K562 (cell line): Measurements from ENCODE around the gene LPIN1. TPM values are rescaled to one million over a fixed set of nuclear protein-coding genes. Genes with fewer than 3 reads are reported as not detected.
A peak's percentile ranks its signal among the peaks of the same experiment; 100 is the strongest.

Experiments
- ATAC-seq: fragments of 200-7000 bp; cut with Tn5 transposase; 3 replicates; pipeline ENCODE4 v1.9.1; 2020; ENCODE audit warnings: moderate library complexity
- BruUV-seq: library from RNA; stranded (reverse); fragments of 400-500 nt; replicated peaks from 2 replicates; lab custom pipeline; 2021; lab: Mats Ljungman, UMichigan
- CTCF ChIA-PET: fragments of 300-600 bp; formaldehyde crosslinking; extraction: SDS; loops from one replicate; lab custom pipeline; 2021; ENCODE audit warnings: low intra/inter-chr PET ratio; lab: Yijun Ruan, JAX
- POLR2A ChIA-PET: fragments of 300-600, 350-650 bp; sonication (Branson Sonifier 250); formaldehyde crosslinking; extraction: SDS; loops from one replicate; lab custom pipeline; 2021; ENCODE audit warnings: antibody characterized with exemption, inconsistent platforms; lab: Yijun Ruan, JAX
- DNase-seq, 4 experiments: peaks; one replicate each; pipeline versions ENCODE4 v3.0.0 to v3.0.0-alpha.2; 2011 to 2018; ENCODE audit warnings: low spot score in 3 of 4, mixed read lengths in 3 of 4; ENCODE audit errors: extremely low read depth in 1 of 4
- FAIRE-seq: peaks from 2 replicates; lab custom pipeline; 2011; peaks lifted over from hg19 to GRCh38; lab: Jason Lieb, UNC
- H2AFZ ChIP-seq: 2 replicates; pipeline ENCODE4 v1.6.0; 2011; ENCODE audit warnings: low read depth, low read length, control low read depth, inconsistent platforms
- H3K27ac ChIP-seq: fragments of 200-600 bp; 3 replicates; pipeline ENCODE4 v1.8.0; 2011; ENCODE audit warnings: low read depth, mild to moderate bottlenecking, control low read depth, inconsistent platforms, low read length, moderate library complexity, mixed read lengths; ENCODE audit errors: extremely low read depth
- H3K27me3 ChIP-seq, 2 experiments: fragments of 300-600 bp in 1 of 2; 2 replicates in 1 of 2; 3 replicates in 1 of 2; pipeline versions ENCODE4 v1.6.0 to v1.8.0; 2011; ENCODE audit warnings: inconsistent platforms in 2 of 2, low read length in 2 of 2, mild to moderate bottlenecking in 1 of 2, mixed read lengths in 1 of 2, moderate library complexity in 1 of 2; ENCODE audit not compliant: control insufficient read depth in 2 of 2, insufficient read depth in 2 of 2
- H3K36me3 ChIP-seq: fragments of 300-600 bp; 3 replicates; pipeline ENCODE4 v1.8.0; 2011; ENCODE audit warnings: mild to moderate bottlenecking, low read length, inconsistent platforms; ENCODE audit not compliant: control insufficient read depth, insufficient read depth
- H3K4me1 ChIP-seq, 2 experiments: fragments of 200-600 bp in 1 of 2; replicated peaks in 1 of 2; 2 replicates in 1 of 2; 3 replicates in 1 of 2; pipeline versions ENCODE4 v1.5.1 to v1.8.0; 2011; ENCODE audit warnings: inconsistent platforms in 2 of 2, low read length in 2 of 2, mild to moderate bottlenecking in 1 of 2, mixed read lengths in 1 of 2, moderate library complexity in 1 of 2; ENCODE audit not compliant: control insufficient read depth in 2 of 2, insufficient read depth in 2 of 2
- H3K4me2 ChIP-seq: 2 replicates; pipeline ENCODE4 v1.6.1; 2011; ENCODE audit warnings: low read length, control low read depth, inconsistent platforms, mixed read lengths; ENCODE audit not compliant: insufficient read depth
- H3K4me3 ChIP-seq: fragments of 200-600 bp; sonication (generic), shearing (Covaris generic); 2 replicates; pipeline ENCODE4 v1.5.1; 2016; ENCODE audit warnings: control low read depth, inconsistent platforms
- H3K79me2 ChIP-seq: fragments of 200-600 bp; 3 replicates; pipeline ENCODE4 v1.8.0; 2011; ENCODE audit warnings: low read length, inconsistent platforms; ENCODE audit not compliant: control insufficient read depth, insufficient read depth
- H3K9ac ChIP-seq, 2 experiments: 2 replicates each; pipeline versions ENCODE4 v1.6.0 to v1.6.1; 2011; ENCODE audit warnings: low read depth in 2 of 2, low read length in 2 of 2, control low read depth in 1 of 2, inconsistent platforms in 1 of 2, mild to moderate bottlenecking in 1 of 2, mixed read lengths in 1 of 2; ENCODE audit not compliant: insufficient read depth in 1 of 2
- H3K9me1 ChIP-seq: one replicate; pipeline ENCODE4 v1.6.0; 2011; ENCODE audit warnings: inconsistent platforms, mild to moderate bottlenecking, low read length, moderate library complexity; ENCODE audit not compliant: control insufficient read depth, insufficient read depth
- H3K9me3 ChIP-seq: replicated peaks from 2 replicates; pipeline ENCODE4 v1.5.1; 2011; ENCODE audit warnings: low read depth, low read length, inconsistent platforms; ENCODE audit not compliant: control insufficient read depth, insufficient read depth
- H4K20me1 ChIP-seq: replicated peaks from 2 replicates; pipeline ENCODE4 v1.6.1; 2011; ENCODE audit warnings: low read length, inconsistent platforms, mixed read lengths; ENCODE audit not compliant: control insufficient read depth, insufficient read depth
- CBFA2T3 ChIP-seq: fragments of 450-650 bp; IDR thresholded peaks from 2 replicates; pipeline ENCODE4 v1.6.1; 2017
- CHD2 ChIP-seq: IDR thresholded peaks from 2 replicates; pipeline ENCODE4 v1.6.1; 2011; ENCODE audit warnings: low read depth, low read length
- EGR1 ChIP-seq: fragments of 450-650 bp; conservative IDR thresholded peaks from 2 replicates; pipeline ENCODE4 v1.6.1; 2017; ENCODE audit warnings: mild to moderate bottlenecking
- JUND ChIP-seq, 2 experiments: IDR thresholded peaks; 2 replicates in 1 of 2; 3 replicates in 1 of 2; pipeline ENCODE4 v1.6.1; 2011; ENCODE audit warnings: borderline replicate concordance in 2 of 2, low read depth in 2 of 2, low read length in 2 of 2, improper control_type of control experiment in 1 of 2, missing biosample characterization in 1 of 2, missing genetic modification characterization in 1 of 2, missing genetic modification reagents in 1 of 2
- L3MBTL2 ChIP-seq: fragments of 450-650 bp; IDR thresholded peaks from 2 replicates; pipeline ENCODE4 v1.6.1; 2016; ENCODE audit warnings: mild to moderate bottlenecking, moderate library complexity
- MTA2 ChIP-seq: fragments of 450-650 bp; IDR thresholded peaks from 2 replicates; pipeline ENCODE4 v1.6.1; 2016; ENCODE audit warnings: low read depth
- RFX5 ChIP-seq: IDR thresholded peaks from 2 replicates; pipeline ENCODE4 v1.6.1; 2011; ENCODE audit warnings: low read depth, mild to moderate bottlenecking, improper control_type of control experiment, low read length
- SMAD3 ChIP-seq: fragments of 450-650 bp; formaldehyde crosslinking; conservative IDR thresholded peaks from 2 replicates; pipeline ENCODE4 v1.4.0; 2020; ENCODE audit warnings: mild to moderate bottlenecking
- SRSF3 ChIP-seq: fragments of 200-400 bp; formaldehyde crosslinking; IDR thresholded peaks from 2 replicates; pipeline ENCODE4 v1.6.1; 2016; ENCODE audit warnings: mild to moderate bottlenecking, low read length, moderate library complexity; ENCODE audit not compliant: insufficient read depth
- TRIM24 ChIP-seq, 2 experiments: fragments of 450-650 bp; IDR thresholded peaks; 2 replicates each; pipeline ENCODE4 v1.6.1; 2016
- TRIM28 ChIP-seq: fragments of 450-650 bp; IDR thresholded peaks from 2 replicates; pipeline ENCODE4 v1.6.1; 2017
- ZNF316 ChIP-seq: fragments of 450-650 bp; IDR thresholded peaks from 2 replicates; pipeline ENCODE4 v1.6.1; 2016
- ZNF408 ChIP-seq: fragments of 250-450 bp; sonication (Bioruptor Pico); IDR thresholded peaks from 2 replicates; pipeline ENCODE4 v1.4.0; 2020; ENCODE audit warnings: low read depth, mild to moderate bottlenecking, moderate library complexity
- WGBS: fragments of 100-300 bp; shearing (Covaris generic); methylation state at CpG from one replicate; pipeline ENCODE4 v1.1.6; 2016; ENCODE audit warnings: low coverage, mixed read lengths; ENCODE audit not compliant: insufficient coverage; ENCODE audit errors: missing lambda C conversion rate; 5-methylcytosine and 5-hydroxymethylcytosine counted together
- in situ Hi-C: fragments of 300-500 bp; cut with MboI; formaldehyde crosslinking; loops from 4 replicates; pipeline ENCODE4 v1.15.0; 2018; ENCODE audit warnings: inconsistent platforms, mixed read lengths
- intact Hi-C: fragments of 100-400 bp; cut with micrococcal nuclease; formaldehyde crosslinking; loops from 2 replicates; pipeline ENCODE4 v1.14.2; 2022
- polyA plus RNA-seq, 8 experiments: library from polyadenylated mRNA; depleted of rRNA in 4 of 8; stranded (reverse) in 5 of 8; unstranded in 3 of 8; fragments of >200 nt; fragmentation: Nextera tagmentation in 2 of 8; fragmentation: Illumina TruSeq in 1 of 8; extraction: Ambion mirVana in 2 of 8; extraction: Trizol in 1 of 8; gene quantifications; 2 replicates each; pipeline versions ENCODE4 v1.2.1 to v1.2.3, GENCODE V29; 2011 to 2014; ENCODE audit warnings: inconsistent platforms in 1 of 8, missing spikeins in 1 of 8
- total RNA-seq, 7 experiments: library from RNA; depleted of rRNA in 6 of 7; stranded (reverse); fragments of >200 nt in 6 of 7; fragmentation: Illumina TruSeq in 2 of 7; extraction: Trizol in 2 of 7; gene quantifications; 2 replicates each; pipeline versions ENCODE4 v1.2.1 to v1.2.3, GENCODE V29; 2011 to 2021; ENCODE audit warnings: low replicate concordance in 1 of 7
- TF ChIP-seq, protein P1 (sequence below), 2 experiments: fragments of 450-650 bp; IDR thresholded peaks; 2 replicates each; pipeline ENCODE4 v1.6.1; 2016
- TF ChIP-seq, protein P2 (sequence below): sonication (generic); formaldehyde crosslinking; IDR thresholded peaks from 2 replicates; pipeline ENCODE4 v1.9.0; 2022; ENCODE audit warnings: mild to moderate bottlenecking, missing genetic modification reagents
- TF ChIP-seq, protein P3 (sequence below): fragments of 200-800 bp; sonication (Bioruptor generic); IDR thresholded peaks from 2 replicates; pipeline ENCODE4 v1.6.1; 2017; ENCODE audit warnings: missing genetic modification characterization, missing compliant biosample characterization
- TF ChIP-seq, protein P4 (sequence below): fragments of 450-650 bp; IDR thresholded peaks from 2 replicates; pipeline ENCODE4 v1.6.1; 2014; ENCODE audit warnings: low read depth, mild to moderate bottlenecking, moderate library complexity, borderline replicate concordance

LPIN1 gene
- total and polyA plus RNA-seq, 9 of the 15 experiments (the other 6 are each of a cell fraction or from before 2014, with no cell fraction given), result 9.2 to 84.0 (median 27.8) TPM

DNA sequence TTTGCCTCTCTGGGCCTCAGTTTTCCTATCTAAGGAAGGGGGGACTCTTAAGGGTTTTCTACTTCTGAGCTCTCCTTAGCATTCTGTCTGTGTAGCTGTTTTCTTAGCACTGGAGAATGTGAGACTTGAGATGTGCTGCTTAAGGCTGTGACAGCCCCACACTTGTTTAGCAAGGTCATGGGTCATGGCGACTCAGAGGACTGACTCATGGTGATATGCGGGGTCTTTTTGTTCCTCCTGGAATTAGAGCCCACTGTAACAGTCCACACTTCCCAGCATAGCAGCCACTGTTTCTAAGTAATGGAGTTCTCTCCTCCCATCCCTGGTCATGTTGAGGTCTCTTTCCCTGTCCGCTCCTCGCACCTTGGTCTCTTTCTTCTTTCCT is 4.1 kb upstream of the LPIN1 start (continued):
- no peak for TF ChIP-seq MTA2
- TF ChIP-seq JUND (IDR thresholded peaks at IDR 0.05; ENCODE audit: borderline replicate concordance, low read depth, low read length), result no peak
- 0 out of 3 replicates have a peak, but pooled peaks have one; percentile 20 for TF ChIP-seq JUND (tag; IDR thresholded peaks at IDR 0.05; ENCODE audit: borderline replicate concordance, low read depth, low read length)
- no peak for TF ChIP-seq ZNF408 (CRISPR knock-in tag)

DNA sequence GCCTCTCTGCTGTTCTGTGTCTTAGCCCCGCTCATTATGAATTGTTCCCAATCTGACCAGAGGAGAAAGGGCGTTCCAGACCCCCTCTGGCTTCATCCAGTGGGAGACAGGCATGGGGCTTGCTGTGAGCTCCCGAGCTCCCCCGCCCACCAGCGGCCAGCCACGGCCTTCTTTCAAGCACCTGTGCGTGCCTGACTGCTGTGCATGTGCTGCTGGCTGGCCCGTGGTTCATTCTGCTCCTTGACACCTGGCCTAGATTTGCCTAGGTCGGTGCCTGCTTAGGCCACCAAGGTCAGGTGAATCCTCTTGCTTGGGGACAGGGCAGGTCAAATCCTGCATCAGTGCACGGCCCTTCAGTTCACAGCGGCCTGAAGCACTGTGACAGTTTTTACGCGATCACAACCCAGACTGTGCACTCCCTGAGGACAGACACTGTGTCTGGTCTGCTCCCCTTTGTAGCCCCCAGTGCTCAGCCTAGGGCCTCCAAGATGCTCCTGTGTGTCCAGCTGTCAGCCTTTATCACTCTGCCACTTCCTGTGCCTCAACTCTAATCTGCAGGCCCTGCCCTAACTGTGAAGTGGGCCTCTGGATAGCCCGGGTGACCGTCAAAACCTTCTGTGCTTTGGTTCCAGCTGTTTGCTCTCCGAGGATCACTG is 3.6 kb upstream of the LPIN1 start:
- H3K4me3 ChIP-seq, result no peak overlapping the region
- H3K4me2 ChIP-seq, result peak overlapping the region; percentile 87
- no peaks in the 10 kb centered on the region for H3K9me1 ChIP-seq
- H3K27me3 ChIP-seq, result no peaks in the 10 kb centered on the region
- peak overlapping the region; percentile 53 for H3K27ac ChIP-seq
- H3K9ac ChIP-seq, result peak overlapping the region; percentile 37 to 69; a peak in 3 of 4 replicates
- ATAC-seq (no peak), FAIRE-seq (no peak), DNase-seq (peak in 2 of 4 experiments; percentile 33 to 52)
- ChIA-PET CTCF (no interaction called here), POLR2A (interaction anchor here (0.7 to 1.1 kb wide), 2 partner anchors 18 to 39 kb away, joined by 3 read pairs; no protein-coding TSS in a partner anchor)
- BruUV-seq, result no TSS peak
- H2AFZ ChIP-seq, result peak overlapping the region; percentile 88
- peaks cover 13% of the 10 kb centered on the region for H3K79me2 ChIP-seq
- H3K36me3 ChIP-seq, result no peaks in the 10 kb centered on the region; the same call in 2 of the 3 replicates
- H3K9me3 ChIP-seq, result peaks cover 5% of the 10 kb centered on the region; the same call in 1 of the 2 replicates
- no peaks in the 10 kb centered on the region; the same call in 1 of the 2 replicates for H4K20me1 ChIP-seq
- 55% methylated on average over 15 of the region's 16 CpGs for WGBS
- intact Hi-C loops (no loop called here), in situ Hi-C loops (no loop called here)
- peaks cover 47 to 57% of the 10 kb centered on the region in 2 experiments; a peak in 4 of 5 replicates for H3K4me1 ChIP-seq
- TF ChIP-seq, protein P1, sequence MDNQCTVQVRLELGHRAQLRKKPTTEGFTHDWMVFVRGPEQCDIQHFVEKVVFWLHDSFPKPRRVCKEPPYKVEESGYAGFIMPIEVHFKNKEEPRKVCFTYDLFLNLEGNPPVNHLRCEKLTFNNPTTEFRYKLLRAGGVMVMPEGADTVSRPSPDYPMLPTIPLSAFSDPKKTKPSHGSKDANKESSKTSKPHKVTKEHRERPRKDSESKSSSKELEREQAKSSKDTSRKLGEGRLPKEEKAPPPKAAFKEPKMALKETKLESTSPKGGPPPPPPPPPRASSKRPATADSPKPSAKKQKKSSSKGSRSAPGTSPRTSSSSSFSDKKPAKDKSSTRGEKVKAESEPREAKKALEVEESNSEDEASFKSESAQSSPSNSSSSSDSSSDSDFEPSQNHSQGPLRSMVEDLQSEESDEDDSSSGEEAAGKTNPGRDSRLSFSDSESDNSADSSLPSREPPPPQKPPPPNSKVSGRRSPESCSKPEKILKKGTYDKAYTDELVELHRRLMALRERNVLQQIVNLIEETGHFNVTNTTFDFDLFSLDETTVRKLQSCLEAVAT (IDR thresholded peaks at IDR 0.05), result 0 out of 4 replicates have a peak, but pooled peaks of 1 of the 2 experiments have one; percentile 11
- TF ChIP-seq L3MBTL2 (peak; percentile 64), TRIM24 (IDR thresholded peaks at IDR 0.05) (peak; percentile 8 to 54; a peak in 1 of 4 replicates), SRSF3 (no peak), TRIM28 (peak; percentile 67; the same call in 1 of the 2 replicates), SMAD3 (CRISPR knock-in tag) (no peak), CBFA2T3 (peak; percentile 53), EGR1 (0 out of 2 replicates have a peak, but pooled peaks have one; percentile 13), ZNF316 (peak; percentile 81), RFX5 (no peak), CHD2 (no peak)
- TF ChIP-seq, protein P2, sequence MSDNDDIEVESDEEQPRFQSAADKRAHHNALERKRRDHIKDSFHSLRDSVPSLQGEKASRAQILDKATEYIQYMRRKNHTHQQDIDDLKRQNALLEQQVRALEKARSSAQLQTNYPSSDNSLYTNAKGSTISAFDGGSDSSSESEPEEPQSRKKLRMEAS, result peak; percentile 61
- TF ChIP-seq, protein P3, sequence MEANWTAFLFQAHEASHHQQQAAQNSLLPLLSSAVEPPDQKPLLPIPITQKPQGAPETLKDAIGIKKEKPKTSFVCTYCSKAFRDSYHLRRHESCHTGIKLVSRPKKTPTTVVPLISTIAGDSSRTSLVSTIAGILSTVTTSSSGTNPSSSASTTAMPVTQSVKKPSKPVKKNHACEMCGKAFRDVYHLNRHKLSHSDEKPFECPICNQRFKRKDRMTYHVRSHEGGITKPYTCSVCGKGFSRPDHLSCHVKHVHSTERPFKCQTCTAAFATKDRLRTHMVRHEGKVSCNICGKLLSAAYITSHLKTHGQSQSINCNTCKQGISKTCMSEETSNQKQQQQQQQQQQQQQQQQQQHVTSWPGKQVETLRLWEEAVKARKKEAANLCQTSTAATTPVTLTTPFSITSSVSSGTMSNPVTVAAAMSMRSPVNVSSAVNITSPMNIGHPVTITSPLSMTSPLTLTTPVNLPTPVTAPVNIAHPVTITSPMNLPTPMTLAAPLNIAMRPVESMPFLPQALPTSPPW (CRISPR knock-in tag), result no peak
- TF ChIP-seq, protein P4, sequence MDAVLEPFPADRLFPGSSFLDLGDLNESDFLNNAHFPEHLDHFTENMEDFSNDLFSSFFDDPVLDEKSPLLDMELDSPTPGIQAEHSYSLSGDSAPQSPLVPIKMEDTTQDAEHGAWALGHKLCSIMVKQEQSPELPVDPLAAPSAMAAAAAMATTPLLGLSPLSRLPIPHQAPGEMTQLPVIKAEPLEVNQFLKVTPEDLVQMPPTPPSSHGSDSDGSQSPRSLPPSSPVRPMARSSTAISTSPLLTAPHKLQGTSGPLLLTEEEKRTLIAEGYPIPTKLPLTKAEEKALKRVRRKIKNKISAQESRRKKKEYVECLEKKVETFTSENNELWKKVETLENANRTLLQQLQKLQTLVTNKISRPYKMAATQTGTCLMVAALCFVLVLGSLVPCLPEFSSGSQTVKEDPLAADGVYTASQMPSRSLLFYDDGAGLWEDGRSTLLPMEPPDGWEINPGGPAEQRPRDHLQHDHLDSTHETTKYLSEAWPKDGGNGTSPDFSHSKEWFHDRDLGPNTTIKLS, result no peak
